H1 (cell line): Measurements from ENCODE around the gene LMAN1L. TPM values are rescaled to one million over a fixed set of nuclear protein-coding genes. Genes with fewer than 3 reads are reported as not detected.
A peak's percentile ranks its signal among the peaks of the same experiment; 100 is the strongest.

Experiments used
- CTCF ChIA-PET: fragments of 300-600 bp; sonication (Branson Sonifier 250); formaldehyde crosslinking; loops from one replicate; lab custom pipeline; 2021; ENCODE audit not compliant: partially characterized antibody; lab: Charles Lee
- POLR2A ChIA-PET: fragments of 300-600 bp; sonication (Branson Sonifier 250); formaldehyde crosslinking; loops from one replicate; lab custom pipeline; 2021; ENCODE audit warnings: inconsistent platforms; ENCODE audit not compliant: partially characterized antibody; lab: Charles Lee
- DNase-seq, 2 experiments: peaks; one replicate each; pipeline versions ENCODE4 v3.0.0 to v3.0.0-alpha.2; 2010 to 2022; ENCODE audit warnings: low spot score in 2 of 2, low read depth in 1 of 2, mixed read lengths in 1 of 2
- FAIRE-seq: peaks from 2 replicates; lab custom pipeline; 2011; peaks lifted over from hg19 to GRCh38; lab: Jason Lieb, UNC
- H2AFZ ChIP-seq: 2 replicates; pipeline ENCODE4 v1.8.1; 2012; ENCODE audit warnings: low read length, inconsistent platforms
- H2AK5ac ChIP-seq: 2 replicates; pipeline ENCODE4 v1.6.1; 2013; ENCODE audit warnings: low read depth, low read length
- H2BK120ac ChIP-seq: replicated peaks from 2 replicates; pipeline ENCODE3; 2013; ENCODE audit warnings: low read depth, low read length, inconsistent platforms
- H2BK12ac ChIP-seq: 2 replicates; pipeline ENCODE4 v1.6.1; 2013; ENCODE audit warnings: low read depth, low read length
- H2BK15ac ChIP-seq: 2 replicates; pipeline ENCODE4 v1.6.1; 2013; ENCODE audit warnings: low read length
- H2BK20ac ChIP-seq: 2 replicates; pipeline ENCODE4 v1.6.1; 2013; ENCODE audit warnings: low read length
- H2BK5ac ChIP-seq: 2 replicates; pipeline ENCODE4 v1.6.1; 2013; ENCODE audit warnings: low read depth, low read length
- H3K14ac ChIP-seq: 2 replicates; pipeline ENCODE4 v1.6.1; 2013; ENCODE audit warnings: inconsistent platforms; ENCODE audit not compliant: insufficient read length
- H3K18ac ChIP-seq: 2 replicates; pipeline ENCODE4 v1.6.1; 2013; ENCODE audit warnings: low read length; ENCODE audit errors: extremely low read depth
- H3K23ac ChIP-seq: 2 replicates; pipeline ENCODE4 v1.6.1; 2013; ENCODE audit warnings: inconsistent platforms; ENCODE audit not compliant: insufficient read length
- H3K23me2 ChIP-seq: 2 replicates; pipeline ENCODE4 v1.6.1; 2013; ENCODE audit warnings: low read depth, low read length
- H3K27ac ChIP-seq: 2 replicates; pipeline ENCODE4 v1.6.1; 2011; ENCODE audit warnings: low read depth, low read length, inconsistent platforms
- H3K27me3 ChIP-seq, 4 experiments: replicated peaks in 1 of 4; 1 replicate in 1 of 4; 2 replicates in 3 of 4; pipeline versions ENCODE4 v1.6.1 to v1.8.1; 2011 to 2013; ENCODE audit warnings: low read length in 3 of 4, mild to moderate bottlenecking in 3 of 4, inconsistent platforms in 2 of 4, mixed read lengths in 2 of 4, moderate library complexity in 1 of 4; ENCODE audit not compliant: control insufficient read depth in 3 of 4, insufficient read depth in 3 of 4; ENCODE audit errors: extremely low read depth in 1 of 4
- H3K36me3 ChIP-seq, 4 experiments: 2 replicates each; pipeline versions ENCODE4 v1.6.1 to v1.8.1; 2011 to 2013; ENCODE audit warnings: mild to moderate bottlenecking in 4 of 4, low read length in 3 of 4, moderate library complexity in 2 of 4, control low read depth in 1 of 4, inconsistent platforms in 1 of 4; ENCODE audit not compliant: insufficient read depth in 4 of 4, control insufficient read depth in 2 of 4
- H3K4ac ChIP-seq: replicated peaks from 2 replicates; pipeline ENCODE3; 2013; ENCODE audit warnings: low read length, low read depth, mixed read lengths, inconsistent platforms; ENCODE audit not compliant: insufficient read length
- H3K4me1 ChIP-seq, 4 experiments: replicated peaks in 1 of 4; 1 replicate in 1 of 4; 2 replicates in 3 of 4; pipeline versions ENCODE4 v1.6.1 to v1.8.1; 2011 to 2013; ENCODE audit warnings: low read length in 3 of 4, inconsistent platforms in 2 of 4, mixed read lengths in 1 of 4; ENCODE audit not compliant: insufficient read depth in 4 of 4, control insufficient read depth in 3 of 4
- H3K4me2 ChIP-seq, 2 experiments: 2 replicates each; pipeline versions ENCODE4 v1.6.1 to v1.8.1; 2011 to 2013; ENCODE audit warnings: low read depth in 2 of 2, low read length in 2 of 2, control low read depth in 1 of 2, inconsistent platforms in 1 of 2, mild to moderate bottlenecking in 1 of 2; ENCODE audit not compliant: insufficient read depth in 1 of 2
- H3K4me3 ChIP-seq, 4 experiments: fragments of 200-600, 300-600 bp in 1 of 4; sonication (generic), shearing (Covaris generic), sonication (Bioruptor Twin) in 1 of 4; 2 replicates each; pipeline versions ENCODE4 v1.5.1 to v1.8.1; 2011 to 2016; ENCODE audit warnings: low read length in 4 of 4, low read depth in 3 of 4, control low read depth in 2 of 4, inconsistent platforms in 2 of 4, mild to moderate bottlenecking in 2 of 4, mixed read lengths in 1 of 4, moderate library complexity in 1 of 4; ENCODE audit not compliant: insufficient read depth in 2 of 4; ENCODE audit errors: extremely low read depth in 1 of 4
- H3K56ac ChIP-seq: replicated peaks from 2 replicates; pipeline ENCODE3; 2013; ENCODE audit warnings: low read depth, mild to moderate bottlenecking, mixed read lengths, low read length, inconsistent platforms; ENCODE audit not compliant: insufficient read length
- H3K79me1 ChIP-seq: 2 replicates; pipeline ENCODE4 v1.6.1; 2013; ENCODE audit warnings: low read depth, low read length, control low read depth
- H3K79me2 ChIP-seq, 2 experiments: 2 replicates each; pipeline versions ENCODE4 v1.6.1 to v1.8.1; 2012 to 2013; ENCODE audit warnings: low read length in 2 of 2, mild to moderate bottlenecking in 2 of 2, inconsistent platforms in 1 of 2; ENCODE audit not compliant: insufficient read depth in 2 of 2, control insufficient read depth in 1 of 2
- H3K9ac ChIP-seq, 4 experiments: replicated peaks in 1 of 4; 1 replicate in 1 of 4; 2 replicates in 3 of 4; pipeline versions ENCODE4 v1.6.1 to v1.8.1; 2011 to 2013; ENCODE audit warnings: low read depth in 3 of 4, low read length in 3 of 4, control low read depth in 2 of 4, mild to moderate bottlenecking in 2 of 4, moderate library complexity in 2 of 4, inconsistent platforms in 1 of 4; ENCODE audit errors: extremely low read depth in 1 of 4
- H3K9me3 ChIP-seq, 2 experiments: 2 replicates each; pipeline versions ENCODE4 v1.6.1 to v1.8.1; 2012 to 2013; ENCODE audit warnings: mild to moderate bottlenecking in 2 of 2, moderate library complexity in 2 of 2, control low read depth in 1 of 2, inconsistent platforms in 1 of 2, low read depth in 1 of 2, low read length in 1 of 2, mixed read lengths in 1 of 2; ENCODE audit not compliant: insufficient read depth in 2 of 2
- H4K20me1 ChIP-seq, 2 experiments: replicated peaks in 1 of 2; 2 replicates each; pipeline versions ENCODE3 to v1.8.1; 2011 to 2013; ENCODE audit warnings: inconsistent platforms in 2 of 2, low read length in 2 of 2, mild to moderate bottlenecking in 1 of 2; ENCODE audit not compliant: insufficient read depth in 2 of 2, control insufficient read depth in 1 of 2
- H4K5ac ChIP-seq: 2 replicates; pipeline ENCODE4 v1.6.1; 2013; ENCODE audit warnings: low read length, low read depth, mixed read lengths, inconsistent platforms; ENCODE audit not compliant: insufficient read length
- H4K8ac ChIP-seq: 2 replicates; pipeline ENCODE4 v1.8.0; 2013; ENCODE audit warnings: mild to moderate bottlenecking, moderate library complexity, low read length, inconsistent platforms; ENCODE audit not compliant: insufficient read depth; ENCODE audit errors: extremely low read depth
- H4K91ac ChIP-seq: replicated peaks from 2 replicates; pipeline ENCODE3; 2013; ENCODE audit warnings: low read length, mixed read lengths, inconsistent platforms; ENCODE audit not compliant: insufficient read length
- ASH2L ChIP-seq: fragments of 200-600, 300-600 bp; sonication (generic); IDR thresholded peaks from one replicate; pipeline ENCODE4 v1.7.1; 2017; ENCODE audit warnings: low read length
- CREB1 ChIP-seq: IDR thresholded peaks from 2 replicates; pipeline ENCODE4 v1.6.1; 2012; ENCODE audit warnings: inconsistent platforms
- GABPA ChIP-seq: IDR thresholded peaks from 2 replicates; pipeline ENCODE4 v1.6.1; 2011; ENCODE audit warnings: mild to moderate bottlenecking, low read length, moderate library complexity, borderline replicate concordance; ENCODE audit not compliant: insufficient read depth
- PHF8 ChIP-seq: fragments of 200-600 bp; sonication (generic); conservative IDR thresholded peaks from 2 replicates; pipeline ENCODE4 v1.7.1; 2012; ENCODE audit warnings: low read depth, mild to moderate bottlenecking, inconsistent platforms, low read length, moderate library complexity
- SAP30 ChIP-seq: fragments of 300-600 bp; sonication (generic); IDR thresholded peaks from 2 replicates; pipeline ENCODE4 v1.7.1; 2012; ENCODE audit warnings: low read length, moderate library complexity, mild to moderate bottlenecking, inconsistent platforms; ENCODE audit not compliant: insufficient read depth, insufficient replicate concordance
- SIN3A ChIP-seq, 2 experiments: IDR thresholded peaks in 1 of 2; conservative IDR thresholded peaks in 1 of 2; 2 replicates each; pipeline ENCODE4 v1.6.1; 2011 to 2012; ENCODE audit warnings: low read length in 2 of 2, improper control_type of control experiment in 1 of 2, low read depth in 1 of 2, mild to moderate bottlenecking in 1 of 2
- SP4 ChIP-seq: IDR thresholded peaks from 2 replicates; pipeline ENCODE4 v1.6.1; 2012; ENCODE audit warnings: low read length, inconsistent platforms
- SRF ChIP-seq: IDR thresholded peaks from 2 replicates; pipeline ENCODE4 v1.6.1; 2011; ENCODE audit warnings: mild to moderate bottlenecking, low read depth, low read length, moderate library complexity
- TAF1 ChIP-seq: IDR thresholded peaks from 2 replicates; pipeline ENCODE4 v1.6.1; 2011; ENCODE audit warnings: mild to moderate bottlenecking, low read depth, low read length
- TAF7 ChIP-seq: optimal IDR thresholded peaks from 2 replicates; pipeline ENCODE3; 2011; ENCODE audit warnings: low read depth, mild to moderate bottlenecking, inconsistent platforms, low read length, moderate library complexity, borderline replicate concordance
- WGBS, 2 experiments: shearing (Covaris generic) in 1 of 2; methylation state at CpG; one replicate each; pipeline versions ENCODE4 v1.1.6 to v1.1.7; 2013 to 2015; ENCODE audit warnings: low lambda C conversion rate in 2 of 2, mixed read lengths in 2 of 2, inconsistent platforms in 1 of 2, low coverage in 1 of 2, missing lambda C conversion rate in 1 of 2; ENCODE audit not compliant: insufficient replicate concordance in 2 of 2, insufficient coverage in 1 of 2, insufficient read length in 1 of 2; ENCODE audit errors: extremely low coverage in 1 of 2, missing lambda C conversion rate in 1 of 2; 5-methylcytosine and 5-hydroxymethylcytosine counted together
- polyA plus RNA-seq, 7 experiments: library from polyadenylated mRNA; depleted of rRNA in 3 of 7; stranded (reverse) in 5 of 7; unstranded in 2 of 7; fragments of >200 nt in 5 of 7; fragments of 200-250 nt in 2 of 7; gene quantifications; 1 replicate in 5 of 7; 2 replicates in 1 of 7; 4 replicates in 1 of 7; pipeline versions ENCODE4 v1.2.1 to v1.2.3, GENCODE V29; 2011 to 2013; ENCODE audit warnings: missing spikeins in 2 of 7, mixed read lengths in 2 of 7
- total RNA-seq: library from RNA; stranded (reverse); fragmentation: NEBNext Ultra II Directional; extraction: Animal tissue kit (Norgen Biotek cat#: 25700); gene quantifications from 2 replicates; pipeline ENCODE4 v1.2.1, GENCODE V29; 2021

Gene LMAN1L
- total and polyA plus RNA-seq, 2 of the 8 experiments (the other 6 are each of a cell fraction or from before 2014, with no cell fraction given), result not detected

DNA sequence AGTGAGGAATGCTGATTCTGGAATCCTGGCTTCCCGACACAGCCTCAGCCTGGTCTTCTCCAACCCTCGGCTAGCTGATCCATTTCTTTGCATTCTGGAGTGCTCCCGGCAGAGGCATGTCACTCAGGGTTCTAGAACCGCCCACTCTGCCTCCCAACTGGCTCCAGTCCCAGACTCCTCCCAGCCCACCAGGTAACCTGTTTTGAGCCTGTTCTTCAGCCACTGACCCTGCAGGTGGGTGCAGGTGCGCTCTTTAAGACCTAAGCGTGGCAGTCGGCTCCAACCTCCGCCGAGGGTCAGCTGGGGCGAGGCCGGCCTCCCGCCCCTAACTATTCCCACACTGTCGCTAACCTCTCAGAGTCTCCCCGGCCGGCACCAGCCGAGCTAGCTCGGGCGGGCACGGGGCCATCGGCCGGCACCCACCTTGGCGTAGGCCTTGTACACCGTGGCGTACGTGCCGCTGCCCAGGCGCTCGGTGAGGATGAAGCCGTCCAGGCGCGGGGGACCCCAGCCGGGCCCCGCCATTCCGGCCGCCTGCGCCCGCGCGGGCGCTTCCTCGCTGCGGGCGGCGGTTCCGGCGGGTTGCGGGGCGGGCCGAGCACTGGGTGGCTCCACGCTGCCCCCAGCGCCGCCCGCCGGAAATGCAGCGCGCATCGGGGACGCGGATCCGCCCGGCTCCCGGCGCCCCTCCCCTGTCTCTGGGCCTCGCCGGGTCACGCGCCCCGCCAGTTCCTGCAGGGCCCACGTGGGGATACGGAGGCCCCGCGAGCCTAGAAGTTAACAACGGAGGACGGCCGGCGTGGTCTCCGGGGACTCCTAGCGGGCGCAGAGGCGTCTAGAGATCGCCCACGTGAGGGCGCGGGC, 30.2 kb downstream of the LMAN1L start, which contains the start of gene ULK3:
Gene ULK3, minus strand, starts transcription at position 576 of the 864 bp plus-strand sequence. Its CDS starts 51 bp downstream, at position 525.
- POLR2A ChIA-PET, result interaction anchor here (0.5 to 4.1 kb wide), 27 partner anchors 10 to 114 kb away, joined by 3 to 23 read pairs (median 3); partner anchors contain the start of genes COX5A, CPLX3, CSK and FAM219B
- peak; percentile 74 for FAIRE-seq
- H3K27ac ChIP-seq, result peak within 1 kb of the TSS; percentile 89
- peak; percentile 64; the same call in 1 of the 2 replicates for TF ChIP-seq SP4
- no peak for TF ChIP-seq SAP30
- no peak for TF ChIP-seq GABPA
- 0 out of 2 replicates have a peak, but pooled peaks have one; percentile 5 for TF ChIP-seq SRF
- TF ChIP-seq SIN3A (conservative IDR thresholded peaks at IDR 0.05 in 1 of 2, IDR thresholded peaks at IDR 0.05 in 1 of 2; ENCODE audit: low read depth in 1 of 2, low read length in 2 of 2), result peak in 1 of 2 experiments; percentile 31; a peak in 1 of 4 replicates
- peak; percentile 80 for TF ChIP-seq TAF1
- TF ChIP-seq PHF8, result peak; percentile 96
- TF ChIP-seq ASH2L, result peak; percentile 57
- TF ChIP-seq CREB1, result peak; percentile 51; the same call in 1 of the 2 replicates
- TF ChIP-seq TAF7, result peak; percentile 65

More for the DNA sequence above, 30.2 kb downstream of the LMAN1L start, which contains the start of gene ULK3:
- H3K23ac ChIP-seq, result no peak within 1 kb of the TSS
- peaks cover 0 to 13% (median 5%) of the 10 kb centered on the region in 4 experiments; a peak in 5 of 8 replicates for H3K36me3 ChIP-seq
- H4K91ac ChIP-seq, result peak within 1 kb of the TSS; percentile 100
- CTCF ChIA-PET, result interaction anchor here (0.6 to 2.5 kb wide), 23 partner anchors 9 to 211 kb away, joined by 3 to 24 read pairs (median 4); partner anchors contain the start of gene CPLX3
- peak within 1 kb of the TSS; percentile 92 for H3K56ac ChIP-seq
- peak within 1 kb of the TSS; percentile 93 for H2BK5ac ChIP-seq
- 0 out of 2 replicates have a peak, but pooled peaks cover 2% of the 10 kb centered on the region for H3K79me1 ChIP-seq
- peak within 1 kb of the TSS; percentile 75 to 88 for H3K4me2 ChIP-seq
- H2BK20ac ChIP-seq, result no peak within 1 kb of the TSS
- 0 out of 2 replicates have a peak within 1 kb of the TSS, but pooled peaks have one; percentile 60 for H2BK12ac ChIP-seq
- no peaks in the 10 kb centered on the region for H3K9me3 ChIP-seq
- peak; percentile 89 to 95 for DNase-seq
- H3K18ac ChIP-seq, result peak within 1 kb of the TSS; percentile 90
- no peaks in the 10 kb centered on the region for H3K27me3 ChIP-seq
- no peak within 1 kb of the TSS for H2BK15ac ChIP-seq
- H2BK120ac ChIP-seq, result no peak within 1 kb of the TSS
- peak within 1 kb of the TSS; percentile 91 for H3K4ac ChIP-seq
- 1% methylated on average over 59 of the region's 84 CpGs; no CpG with 5 or more reads in 1 of the 2 experiments for WGBS, 2 experiments
- peak within 1 kb of the TSS; percentile 82 for H3K14ac ChIP-seq
- H3K23me2 ChIP-seq, result peaks cover 7% of the 10 kb centered on the region; the same call in 1 of the 2 replicates
- H4K8ac ChIP-seq, result peak within 1 kb of the TSS; percentile 97
- peak within 1 kb of the TSS; percentile 60 to 92 (median 90) for H3K4me3 ChIP-seq
- H3K79me2 ChIP-seq, result no peaks in the 10 kb centered on the region
- H4K5ac ChIP-seq, result peak within 1 kb of the TSS; percentile 94
- H2AK5ac ChIP-seq, result no peak within 1 kb of the TSS
- H3K4me1 ChIP-seq, result peaks cover 0 to 13% (median 8%) of the 10 kb centered on the region in 4 experiments; a peak in 6 of 7 replicates
- no peak within 1 kb of the TSS; the same call in 1 of the 2 replicates for H2AFZ ChIP-seq
- peaks cover 2 to 4% of the 10 kb centered on the region in 2 experiments for H4K20me1 ChIP-seq
- peak within 1 kb of the TSS; percentile 79 to 89 (median 88) for H3K9ac ChIP-seq
